Stimulated activated naive CD8-positive, alpha-beta T cell treated with anti-CD3 and anti-CD28 coated beads, Interleukin-15, Interleukin-2, amounts not matched to agents 100 ng/mL and 50 ng/mL, for 24 hours (primary cell): ENCODE measurements around the gene PRKCB.
A peak's percentile ranks its signal among the peaks of the same experiment; 100 is the strongest.
"Not testable (repeated sequence)": the region's sequence is repeated elsewhere in the genome, so short reads cannot be mapped to it uniquely, and the experiment has no call there.

Experiments used
- H3K27ac Mint-ChIP-seq: one replicate; pipeline ENCODE4 v1.8.0; 2021; ENCODE audit warnings: mild to moderate bottlenecking, mixed read lengths
- H3K27me3 Mint-ChIP-seq: one replicate; pipeline ENCODE4 v1.8.0; 2021; ENCODE audit warnings: mixed read lengths
- H3K36me3 Mint-ChIP-seq: one replicate; pipeline ENCODE4 v1.8.0; 2021; ENCODE audit warnings: low read depth, mixed read lengths
- H3K4me1 Mint-ChIP-seq: one replicate; pipeline ENCODE4 v1.8.0; 2021; ENCODE audit warnings: low read depth, mixed read lengths
- H3K4me3 Mint-ChIP-seq: one replicate; pipeline ENCODE4 v1.8.0; 2021; ENCODE audit warnings: mild to moderate bottlenecking, mixed read lengths
- H3K9me3 Mint-ChIP-seq: one replicate; pipeline ENCODE4 v1.8.0; 2021; ENCODE audit warnings: mixed read lengths

PRKCB gene

GRCh38 chr16:23900480-23901177 lies 64.8 kb downstream of the PRKCB start:
- Mint-ChIP-seq H3K4me1 (peaks cover 73% of the 10 kb centered on the region), H3K27ac (no peak overlapping the region), H3K4me3 (no peak overlapping the region), H3K36me3 (peaks cover 16% of the 10 kb centered on the region), H3K9me3 (no peaks in the 10 kb centered on the region), H3K27me3 (no peaks in the 10 kb centered on the region)

- Mint-ChIP-seq H3K36me3 (peaks cover 14% of the 10 kb centered on the region), H3K4me1 (peaks cover 76% of the 10 kb centered on the region), H3K4me3 (peak overlapping the region; percentile 3), H3K27ac (no peak overlapping the region), H3K27me3 (no peaks in the 10 kb centered on the region), H3K9me3 (no peaks in the 10 kb centered on the region)
Measured at GRCh38 chr16:23901178-23902033, 65.6 kb downstream of the PRKCB start.

- Mint-ChIP-seq H3K27ac (no peak overlapping the region), H3K4me1 (peaks cover 76% of the 10 kb centered on the region), H3K4me3 (no peak overlapping the region), H3K9me3 (no peaks in the 10 kb centered on the region), H3K36me3 (peaks cover 7% of the 10 kb centered on the region), H3K27me3 (no peaks in the 10 kb centered on the region)
Measured at GRCh38 chr16:23902034-23902747, 66.4 kb downstream of the PRKCB start.

GRCh38 chr16:23902748-23903414 lies 67.1 kb downstream of the PRKCB start:
- Mint-ChIP-seq H3K9me3 (no peaks in the 10 kb centered on the region), H3K4me3 (no peak overlapping the region), H3K27me3 (no peaks in the 10 kb centered on the region), H3K36me3 (peaks cover 7% of the 10 kb centered on the region), H3K4me1 (peaks cover 79% of the 10 kb centered on the region), H3K27ac (peak overlapping the region; percentile 56)

- Mint-ChIP-seq H3K4me1 (peaks cover 83% of the 10 kb centered on the region), H3K4me3 (no peak overlapping the region), H3K9me3 (no peaks in the 10 kb centered on the region), H3K27ac (no peak overlapping the region), H3K27me3 (no peaks in the 10 kb centered on the region), H3K36me3 (peaks cover 6% of the 10 kb centered on the region)
Measured at GRCh38 chr16:23905027-23905426, 69.2 kb downstream of the PRKCB start.

GRCh38 chr16:23907457-23907902 lies 71.7 kb downstream of the PRKCB start:
- H3K27ac Mint-ChIP-seq = no peak overlapping the region
- no peaks in the 10 kb centered on the region for H3K9me3 Mint-ChIP-seq
- H3K27me3 Mint-ChIP-seq = no peaks in the 10 kb centered on the region
- H3K36me3 Mint-ChIP-seq = peaks cover 6% of the 10 kb centered on the region
- H3K4me3 Mint-ChIP-seq = no peak overlapping the region
- peaks cover 65% of the 10 kb centered on the region for H3K4me1 Mint-ChIP-seq

- Mint-ChIP-seq H3K27ac (no peak overlapping the region), H3K4me3 (no peak overlapping the region), H3K4me1 (peaks cover 62% of the 10 kb centered on the region), H3K27me3 (no peaks in the 10 kb centered on the region), H3K36me3 (peaks cover 6% of the 10 kb centered on the region), H3K9me3 (no peaks in the 10 kb centered on the region)
Measured at GRCh38 chr16:23907903-23908302, 72.1 kb downstream of the PRKCB start.

- Mint-ChIP-seq H3K9me3 (no peaks in the 10 kb centered on the region), H3K27ac (no peak overlapping the region), H3K27me3 (no peaks in the 10 kb centered on the region), H3K36me3 (peaks cover 6% of the 10 kb centered on the region), H3K4me3 (no peak overlapping the region), H3K4me1 (peaks cover 63% of the 10 kb centered on the region)
Measured at GRCh38 chr16:23908790-23909189, 73.0 kb downstream of the PRKCB start.

GRCh38 chr16:23909792-23910418 lies 74.1 kb downstream of the PRKCB start:
- no peaks in the 10 kb centered on the region for H3K9me3 Mint-ChIP-seq
- no peaks in the 10 kb centered on the region for H3K27me3 Mint-ChIP-seq
- H3K4me1 Mint-ChIP-seq = peaks cover 70% of the 10 kb centered on the region
- peaks cover 6% of the 10 kb centered on the region for H3K36me3 Mint-ChIP-seq
- H3K4me3 Mint-ChIP-seq = no peak overlapping the region
- peak overlapping the region; percentile 3 for H3K27ac Mint-ChIP-seq

GRCh38 chr16:23914946-23915530 lies 79.3 kb downstream of the PRKCB start:
- H3K27me3 Mint-ChIP-seq = no peaks in the 10 kb centered on the region
- H3K9me3 Mint-ChIP-seq = peaks cover 6% of the 10 kb centered on the region
- H3K4me1 Mint-ChIP-seq = peaks cover 54% of the 10 kb centered on the region
- H3K27ac Mint-ChIP-seq = no peak overlapping the region
- peaks cover 19% of the 10 kb centered on the region for H3K36me3 Mint-ChIP-seq
- no peak overlapping the region for H3K4me3 Mint-ChIP-seq

- Mint-ChIP-seq H3K9me3 (peaks cover 14% of the 10 kb centered on the region), H3K36me3 (peaks cover 32% of the 10 kb centered on the region), H3K4me1 (peaks cover 62% of the 10 kb centered on the region)
- not testable (repeated sequence) for H3K4me3 Mint-ChIP-seq, H3K27ac Mint-ChIP-seq, H3K27me3 Mint-ChIP-seq
Measured at GRCh38 chr16:23916552-23916951, 80.8 kb downstream of the PRKCB start.

- H3K9me3 Mint-ChIP-seq = peaks cover 14% of the 10 kb centered on the region
- peak overlapping the region; percentile 19 for H3K4me3 Mint-ChIP-seq
- peaks cover 73% of the 10 kb centered on the region for H3K4me1 Mint-ChIP-seq
- H3K27me3 Mint-ChIP-seq = no peaks in the 10 kb centered on the region
- peak overlapping the region; percentile 86 for H3K27ac Mint-ChIP-seq
- H3K36me3 Mint-ChIP-seq = peaks cover 39% of the 10 kb centered on the region
Measured at GRCh38 chr16:23917621-23918020, 81.8 kb downstream of the PRKCB start.

- H3K36me3 Mint-ChIP-seq = peaks cover 61% of the 10 kb centered on the region
- no peaks in the 10 kb centered on the region for H3K27me3 Mint-ChIP-seq
- peak overlapping the region; percentile 14 for H3K4me3 Mint-ChIP-seq
- peaks cover 84% of the 10 kb centered on the region for H3K4me1 Mint-ChIP-seq
- H3K9me3 Mint-ChIP-seq = peaks cover 21% of the 10 kb centered on the region
- H3K27ac Mint-ChIP-seq = peak overlapping the region; percentile 77
Measured at GRCh38 chr16:23920446-23920845, 84.7 kb downstream of the PRKCB start.

- Mint-ChIP-seq H3K4me1 (peaks cover 87% of the 10 kb centered on the region), H3K9me3 (peaks cover 21% of the 10 kb centered on the region), H3K27ac (peak overlapping the region; percentile 77), H3K27me3 (no peaks in the 10 kb centered on the region), H3K4me3 (peak overlapping the region; percentile 14), H3K36me3 (peaks cover 65% of the 10 kb centered on the region)
Measured at GRCh38 chr16:23920899-23921298, 85.1 kb downstream of the PRKCB start.
